NCI-H1417 (cell line): ENCODE measurements around the gene TSFM.
A peak's percentile ranks its signal among the peaks of the same experiment; 100 is the strongest.

ENCODE experiments used
- DNase-seq, 3 experiments: peaks; one replicate each; lab custom pipeline; 2025; lab: John Stamatoyannopoulos, UW

Gene TSFM

DNA sequence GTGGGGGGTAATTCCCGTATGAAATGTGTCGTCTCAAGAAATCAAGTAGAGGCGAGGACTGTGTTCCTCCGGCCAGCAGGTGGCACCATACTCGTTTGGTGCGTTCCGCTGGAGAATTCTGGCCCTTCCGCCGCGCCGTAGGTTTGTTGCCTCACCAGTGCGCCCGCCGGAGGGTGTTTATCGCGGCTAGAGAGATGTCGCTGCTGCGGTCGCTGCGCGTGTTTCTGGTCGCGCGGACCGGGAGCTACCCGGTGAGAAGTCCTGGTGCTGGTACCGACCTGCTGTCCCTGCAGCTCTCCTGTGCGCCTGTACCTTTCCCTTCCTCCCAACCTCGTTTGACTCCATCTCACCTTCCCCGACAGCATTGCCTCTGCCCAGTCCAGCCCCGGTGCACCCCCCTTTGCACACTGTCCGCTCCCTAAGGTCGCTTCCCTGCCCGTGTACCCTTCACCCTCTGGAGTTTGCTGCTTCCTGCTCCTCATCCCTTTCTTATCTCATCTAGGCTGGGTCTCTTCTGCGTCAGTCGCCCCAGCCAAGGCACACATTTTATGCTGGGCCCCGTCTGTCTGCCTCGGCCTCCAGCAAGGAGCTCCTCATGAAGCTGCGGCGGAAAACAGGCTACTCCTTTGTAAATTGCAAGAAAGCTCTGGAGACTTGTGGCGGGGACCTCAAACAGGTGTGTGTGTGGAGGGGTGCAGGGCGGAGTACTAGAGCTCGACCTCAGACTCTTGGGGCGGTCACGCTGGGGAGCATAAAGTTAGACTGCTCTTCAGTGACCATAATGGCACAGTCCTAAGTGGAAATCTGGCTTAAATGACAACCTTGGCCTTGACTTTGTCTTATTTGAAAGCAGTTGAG, at the start of gene TSFM:
Gene TSFM (plus strand): TSS at position 180 of the 858 bp plus-strand sequence. CDS start 15 bp downstream, at position 195.
- peak; percentile 96 to 98 (median 98) for DNase-seq

- DNase-seq, result no peak
Measured at GRCh38 chr12:57733928-57734327, 48.7 kb upstream of the TSFM start.

GRCh38 chr12:57734591-57734990, 48.0 kb upstream of the TSFM start:
- DNase-seq, result no peak

DNA sequence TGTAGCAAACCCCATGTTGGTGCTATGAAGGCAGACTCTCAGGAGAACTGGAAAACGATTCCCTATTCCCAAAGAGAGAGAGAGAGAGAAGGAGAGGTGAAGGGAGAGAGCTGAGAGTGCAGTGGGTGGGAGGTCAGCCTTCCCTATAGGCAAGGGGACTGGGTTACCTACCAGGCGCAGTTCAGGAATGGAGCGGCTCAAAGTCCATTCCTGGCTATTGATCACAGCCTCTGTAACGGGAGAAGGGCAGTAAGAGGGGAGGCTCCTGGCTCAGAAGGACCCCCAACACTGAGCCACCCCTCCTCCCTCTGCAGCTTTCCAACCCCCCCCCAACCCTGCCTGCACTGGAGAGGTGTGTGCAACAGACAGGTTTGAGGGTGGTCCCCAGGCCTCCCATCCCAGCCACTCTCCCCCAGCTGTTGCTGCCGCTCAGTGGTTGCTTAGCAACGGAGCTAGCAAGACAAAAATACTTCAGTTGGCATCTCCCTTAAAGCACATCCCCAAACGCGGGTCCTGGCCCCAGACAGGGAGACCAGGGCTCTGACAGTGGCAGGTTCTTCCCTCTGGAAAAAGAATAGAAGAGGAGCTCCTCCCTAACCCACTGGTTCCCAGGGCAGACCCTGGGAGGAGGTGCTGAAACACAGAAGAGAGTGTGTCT, 47.3 kb upstream of the TSFM start:
- DNase-seq, result peak in 2 of 3 experiments; percentile 69 to 76

DNA sequence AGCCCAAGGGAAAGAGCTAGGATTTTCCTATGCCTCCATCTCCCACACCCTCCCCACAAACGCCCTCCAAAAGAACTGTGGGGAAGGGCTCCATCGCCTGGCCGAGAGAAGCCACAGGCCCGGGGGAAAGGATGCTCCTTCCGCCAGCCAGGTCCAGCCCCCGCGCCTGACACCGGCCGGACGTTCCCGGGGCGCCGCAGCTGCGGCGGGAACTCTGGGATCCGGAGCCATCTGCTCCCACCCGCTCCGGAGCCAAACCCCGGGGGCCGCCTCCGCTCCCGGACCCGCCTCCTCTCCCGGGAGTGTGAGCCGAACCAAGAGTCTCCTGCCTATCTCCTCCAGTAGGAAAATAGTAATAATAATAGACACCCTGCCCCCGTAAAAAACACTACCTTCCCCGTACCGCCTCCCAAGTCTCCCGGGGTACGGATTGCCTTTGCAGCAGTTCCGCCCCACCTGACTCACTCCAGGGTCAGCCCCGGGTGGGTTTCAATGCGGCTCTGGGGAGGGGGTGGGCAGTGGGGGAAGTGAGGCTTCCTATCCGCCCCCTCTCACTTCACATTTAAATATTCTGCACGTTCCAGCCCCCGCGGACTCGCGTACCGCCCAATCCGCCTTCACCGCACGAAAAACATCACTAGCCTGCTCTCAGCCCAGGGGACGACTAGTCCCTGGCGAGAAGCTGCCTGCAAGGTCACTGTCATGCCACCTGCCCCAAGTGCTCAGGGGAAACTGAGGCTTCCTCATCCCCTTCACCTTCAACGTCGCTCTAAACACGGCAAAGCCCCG, 46.4 kb upstream of the TSFM start:
- DNase-seq, result peak in 2 of 3 experiments; percentile 69 to 77

- DNase-seq, result peak in 1 of 3 experiments; percentile 48
Measured at GRCh38 chr12:57736741-57737466, 45.7 kb upstream of the TSFM start.

DNA sequence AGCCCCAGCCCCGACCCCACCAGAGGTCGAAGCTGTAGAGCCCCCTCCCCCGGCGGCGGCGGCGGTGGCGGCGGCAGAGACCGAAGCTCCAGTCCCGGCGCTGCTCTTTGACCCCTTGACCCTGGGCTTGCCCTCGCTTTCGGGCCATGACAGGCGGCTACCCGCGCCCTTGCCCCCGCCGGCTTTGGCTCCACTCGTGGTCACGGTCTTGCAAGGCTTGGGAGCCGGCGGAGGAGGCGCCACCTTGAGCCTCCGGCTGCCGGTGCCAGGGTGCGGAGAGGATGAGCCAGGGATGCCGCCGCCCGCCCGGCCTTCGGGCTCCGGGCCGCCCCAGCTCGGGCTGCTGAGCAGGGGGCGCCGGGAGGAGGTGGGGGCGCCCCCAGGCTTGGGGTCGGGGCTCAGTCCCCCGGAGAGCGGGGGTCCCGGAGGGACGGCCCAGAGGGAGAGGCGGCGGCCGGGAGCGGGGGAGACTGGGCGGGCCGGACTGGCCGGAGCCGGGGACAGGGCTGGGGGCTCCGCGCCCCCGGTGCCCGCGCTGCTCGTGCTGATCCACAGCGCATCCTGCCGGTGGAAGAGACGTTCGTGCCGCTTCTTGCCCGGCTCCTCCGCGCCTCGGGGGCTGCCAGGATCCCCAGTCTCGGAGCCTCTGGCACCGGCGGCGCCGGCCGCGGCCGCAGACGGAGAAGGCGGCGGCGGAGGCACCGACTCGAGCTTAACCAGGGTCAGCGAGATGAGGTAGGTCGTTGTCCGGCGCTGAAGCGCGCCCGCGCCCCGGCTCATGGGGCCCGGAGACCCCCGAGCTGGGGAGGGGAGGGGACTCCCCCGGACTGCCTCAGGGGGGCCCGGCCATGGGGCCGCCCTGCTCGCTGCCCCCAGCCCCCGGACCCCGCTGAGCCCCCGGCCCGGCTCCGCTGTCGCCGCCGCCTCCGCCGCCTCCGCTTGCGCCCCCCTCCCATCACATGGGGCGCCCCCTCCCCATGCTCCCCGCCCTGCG, 44.8 kb upstream of the TSFM start:
- peak; percentile 19 to 65 (median 61) for DNase-seq

GRCh38 chr12:57738661-57739237, 43.8 kb upstream of the TSFM start, which contains the start of gene AGAP2:
Gene AGAP2, minus strand, starts transcription at chr12:57738742. Its CDS starts 496 bp downstream, at chr12:57738246.
- DNase-seq, result peak; percentile 40 to 81 (median 77)

DNA sequence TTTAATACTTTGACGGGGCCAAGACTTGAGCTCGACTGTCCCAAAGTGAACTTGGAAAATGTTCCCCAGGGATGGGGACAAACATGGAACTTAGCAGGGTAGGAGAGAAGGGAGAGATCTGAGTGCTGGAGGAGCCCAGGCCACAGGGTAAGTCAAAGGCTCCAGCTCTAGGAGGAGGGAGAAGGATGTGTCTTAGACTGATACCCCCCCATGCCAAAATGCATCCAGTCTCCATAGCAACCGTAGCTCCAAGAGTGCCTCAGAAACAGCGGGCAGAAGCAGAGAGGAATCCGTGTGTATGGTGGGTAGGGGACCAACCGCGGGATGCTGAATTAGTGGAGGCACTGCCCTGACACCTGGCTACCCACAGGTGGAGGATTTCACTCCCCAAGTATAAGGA, 43.2 kb upstream of the TSFM start:
- peak in 2 of 3 experiments; percentile 43 to 56 for DNase-seq

- DNase-seq, result no peak
Measured at GRCh38 chr12:57739914-57740538, 42.6 kb upstream of the TSFM start.

DNA sequence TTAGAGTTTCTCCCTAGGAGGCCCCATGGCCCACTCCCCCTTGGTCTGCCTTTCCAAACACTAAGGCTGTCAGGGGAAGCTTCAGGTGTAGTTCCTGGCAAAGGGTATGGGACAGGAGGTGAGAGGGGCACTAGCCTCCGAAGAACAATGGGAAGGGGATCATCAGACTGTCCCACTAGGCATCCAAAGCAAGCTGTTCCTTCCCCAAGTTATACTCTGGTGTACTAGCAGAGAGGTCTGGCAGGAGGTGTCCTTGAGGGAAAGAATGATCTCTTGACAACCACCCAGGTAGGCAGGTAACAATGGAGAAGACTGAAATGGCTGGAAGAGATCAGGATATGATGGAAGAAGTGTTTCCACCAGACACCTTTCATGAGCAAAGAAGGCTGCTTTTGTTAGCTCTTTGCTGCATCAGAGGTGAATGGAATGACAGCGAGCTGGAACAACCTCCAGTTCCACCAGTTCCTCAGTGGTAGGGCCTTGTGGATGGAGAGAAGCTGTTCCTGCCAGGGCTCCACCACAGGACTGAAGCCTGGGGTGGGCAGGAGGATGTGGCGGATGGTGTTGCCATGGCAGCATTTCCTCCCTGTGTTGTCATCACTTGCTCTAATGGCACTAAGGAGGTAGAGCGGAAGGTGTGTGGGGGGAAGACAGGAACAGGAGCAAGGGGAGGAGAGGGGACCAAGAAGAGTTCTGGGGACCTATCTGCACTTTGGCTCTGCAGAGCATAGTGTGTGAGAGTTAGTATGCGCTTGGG, 41.8 kb upstream of the TSFM start:
- DNase-seq, result peak in 2 of 3 experiments; percentile 37 to 66

DNA sequence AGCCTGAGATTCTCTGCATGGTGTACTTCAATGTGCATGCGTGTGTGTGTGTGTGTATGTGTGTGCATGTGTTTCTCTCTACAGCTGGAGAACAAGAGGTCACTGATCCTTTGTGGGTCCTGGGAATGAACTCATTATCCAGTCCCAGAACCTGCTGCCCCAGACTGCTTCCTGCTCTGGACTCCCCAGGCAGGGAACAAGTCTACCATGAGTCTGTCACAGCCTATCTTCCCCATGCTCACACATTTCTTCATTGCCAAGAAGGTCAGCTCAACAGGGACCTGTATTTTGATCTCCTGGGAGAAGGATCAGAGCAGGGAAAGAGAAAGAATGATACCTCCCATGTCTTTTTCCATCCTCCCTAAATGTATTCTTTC, 41.2 kb upstream of the TSFM start:
- DNase-seq, result no peak

DNA sequence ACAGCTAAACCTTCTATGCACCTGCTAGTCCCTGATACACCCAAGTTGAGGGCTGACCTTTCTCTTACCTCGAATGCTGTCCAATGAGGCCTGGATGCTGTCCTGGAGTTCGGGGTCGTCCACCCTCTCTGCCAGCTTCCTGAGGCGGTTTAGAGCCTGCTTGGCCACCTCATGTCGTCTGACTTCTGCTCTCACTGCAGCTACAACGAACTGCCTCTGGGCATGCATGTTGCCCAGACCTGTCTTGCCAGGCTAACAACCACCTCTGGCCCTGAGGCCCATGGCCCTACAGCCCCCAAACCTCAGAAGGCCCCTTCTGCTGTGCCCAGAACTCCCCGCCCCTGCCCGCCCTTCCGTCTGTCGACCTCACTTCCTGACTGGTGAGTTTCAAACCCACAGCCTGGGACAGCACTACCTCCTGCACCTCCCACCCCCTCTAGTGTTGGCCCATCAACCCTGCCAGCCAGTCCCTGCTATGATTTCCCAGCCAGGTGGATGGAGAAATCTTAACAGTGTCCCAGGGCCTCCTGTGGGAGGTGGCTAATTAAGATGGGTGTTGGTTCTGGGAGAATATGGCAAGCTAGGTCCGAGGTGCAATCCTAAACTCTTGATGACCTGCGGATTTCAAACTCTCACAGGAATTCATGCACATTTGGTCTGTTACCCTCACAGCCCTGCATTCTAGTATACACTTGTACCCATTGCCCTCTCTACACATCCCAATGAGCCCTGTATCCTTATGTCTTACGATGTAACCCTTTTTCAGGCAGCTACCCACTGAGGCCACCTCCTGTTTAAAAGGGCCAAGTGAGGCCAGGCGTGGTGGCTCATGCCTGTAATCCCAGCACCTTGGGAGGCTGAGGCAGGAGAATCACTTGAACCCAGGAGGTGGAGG, 40.5 kb upstream of the TSFM start:
- DNase-seq, result no peak

DNA sequence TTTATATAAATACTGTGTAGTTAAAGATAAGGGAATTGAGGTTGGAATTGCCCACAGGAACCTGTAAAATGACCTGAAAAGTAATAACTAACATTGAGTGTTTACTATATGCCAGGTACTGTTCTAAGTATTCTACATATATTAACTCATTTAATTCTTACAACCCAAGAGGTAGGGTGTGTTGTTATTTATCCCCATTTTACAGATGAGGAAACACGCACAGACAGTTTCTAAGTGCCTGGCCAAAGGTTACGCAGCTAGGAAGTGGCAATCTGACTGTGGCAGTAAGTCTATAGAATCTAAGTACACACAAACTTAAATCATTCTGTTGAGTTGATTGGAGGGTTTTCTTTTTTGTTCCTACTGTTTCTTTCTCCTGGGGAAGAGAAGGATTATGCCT, 38.8 kb upstream of the TSFM start:
- no peak for DNase-seq

DNA sequence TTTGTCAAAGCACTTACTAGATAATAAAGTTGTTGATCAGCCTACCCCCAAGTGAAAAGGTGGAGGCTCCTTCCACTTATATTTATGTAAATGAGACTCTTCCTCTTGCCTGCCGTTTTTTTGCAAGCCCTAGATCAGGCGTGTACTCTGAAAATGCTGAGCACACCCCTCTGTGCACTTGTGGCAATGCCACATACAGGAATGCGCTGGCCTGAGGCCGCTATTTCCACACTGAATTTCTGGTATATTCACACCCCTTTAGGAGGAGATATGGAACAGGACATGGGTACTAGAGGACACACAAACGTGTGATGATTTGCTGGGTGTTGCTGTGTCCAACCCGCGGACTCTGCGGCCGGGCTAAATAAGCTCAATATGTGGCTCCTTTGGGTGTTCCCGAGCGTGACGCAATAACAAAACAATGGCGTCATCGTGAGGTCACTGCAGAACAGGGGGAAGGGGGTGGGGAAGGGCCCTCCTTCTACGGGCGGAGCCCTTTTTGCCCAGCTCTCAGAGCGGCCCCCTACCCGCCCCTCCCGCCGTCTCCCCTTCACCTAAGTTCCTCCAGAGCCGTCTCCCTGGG, 38.3 kb upstream of the TSFM start:
- DNase-seq, result peak in 2 of 3 experiments; percentile 96 to 98

DNA sequence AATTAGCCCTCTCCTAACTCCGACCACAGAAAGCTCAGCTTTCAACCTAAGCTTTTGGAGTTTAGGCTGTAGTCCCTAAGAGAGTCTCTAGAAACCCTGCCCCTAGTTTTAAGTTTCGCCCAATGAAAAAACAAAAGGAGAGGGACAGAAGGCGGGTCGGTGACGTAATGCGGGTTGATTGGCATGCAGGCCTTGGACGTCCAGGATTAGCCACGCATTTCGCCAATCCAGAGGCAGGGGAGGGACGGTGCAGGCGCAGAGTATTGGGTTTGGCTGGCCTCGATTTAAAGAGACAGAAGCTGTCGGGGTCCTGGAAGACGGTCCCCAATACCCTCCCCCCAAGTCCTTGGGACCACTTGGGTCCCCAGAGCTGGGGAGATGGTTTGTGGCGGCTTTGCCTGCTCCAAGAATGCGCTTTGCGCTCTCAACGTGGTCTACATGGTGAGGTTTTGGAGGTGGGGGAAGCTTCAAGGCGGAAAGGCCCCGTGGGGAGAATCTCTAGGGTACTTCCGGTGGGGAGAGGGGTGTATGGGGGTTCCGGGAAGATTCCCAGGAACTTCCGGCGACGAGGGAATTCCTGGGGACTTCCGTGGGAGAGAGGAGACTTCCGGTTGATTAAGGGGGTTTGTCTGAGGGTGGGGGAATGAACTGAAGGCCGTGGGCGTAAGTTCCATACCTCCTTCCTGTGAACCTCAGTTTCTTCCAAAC, 37.7 kb upstream of the TSFM start, which contains the start of gene TSPAN31:
Gene TSPAN31 (plus strand): TSS at position 263 of the 708 bp plus-strand sequence. CDS start 116 bp downstream, at position 379.
- DNase-seq, result peak; percentile 79 to 99 (median 97)
